OCI-LY3 (cell line): ENCODE measurements around the gene CACNA1B.

Experiments
- EZH2phosphoT487 ChIP-seq: fragments of 200-600 bp; shearing (Covaris generic); IDR thresholded peaks from 2 replicates; pipeline ENCODE4 v1.6.1; 2018; ENCODE audit warnings: antibody characterized with exemption, mixed run types, low read depth
- TF ChIP-seq, protein P1 (sequence below): fragments of 200-600, 300-600 bp; sonication (generic); IDR thresholded peaks from 2 replicates; pipeline ENCODE4 v1.5.1; 2014; ENCODE audit warnings: antibody characterized with exemption, low read length, low read depth

DNA sequence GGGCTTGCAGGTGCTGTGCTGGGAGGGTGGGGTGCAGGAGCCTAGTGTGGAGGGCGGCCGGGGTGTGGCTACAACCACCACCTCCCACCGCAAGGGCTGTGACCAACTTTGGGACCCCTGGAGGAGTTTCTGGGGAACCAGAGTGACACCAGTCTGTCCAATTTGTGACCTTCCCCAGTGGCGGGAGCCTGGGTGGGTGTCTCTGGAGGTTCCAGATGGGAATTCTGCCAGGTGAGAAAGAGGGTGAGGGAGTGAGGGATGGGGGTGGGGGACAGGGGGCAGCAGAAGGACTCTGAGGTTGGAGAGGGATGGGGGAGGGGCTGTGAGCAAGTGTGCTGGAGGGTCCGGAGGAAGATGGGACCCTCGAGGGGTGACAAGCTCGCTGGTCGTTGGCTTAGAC lies 4.2 kb upstream of the CACNA1B start:
- TF ChIP-seq, protein P1, sequence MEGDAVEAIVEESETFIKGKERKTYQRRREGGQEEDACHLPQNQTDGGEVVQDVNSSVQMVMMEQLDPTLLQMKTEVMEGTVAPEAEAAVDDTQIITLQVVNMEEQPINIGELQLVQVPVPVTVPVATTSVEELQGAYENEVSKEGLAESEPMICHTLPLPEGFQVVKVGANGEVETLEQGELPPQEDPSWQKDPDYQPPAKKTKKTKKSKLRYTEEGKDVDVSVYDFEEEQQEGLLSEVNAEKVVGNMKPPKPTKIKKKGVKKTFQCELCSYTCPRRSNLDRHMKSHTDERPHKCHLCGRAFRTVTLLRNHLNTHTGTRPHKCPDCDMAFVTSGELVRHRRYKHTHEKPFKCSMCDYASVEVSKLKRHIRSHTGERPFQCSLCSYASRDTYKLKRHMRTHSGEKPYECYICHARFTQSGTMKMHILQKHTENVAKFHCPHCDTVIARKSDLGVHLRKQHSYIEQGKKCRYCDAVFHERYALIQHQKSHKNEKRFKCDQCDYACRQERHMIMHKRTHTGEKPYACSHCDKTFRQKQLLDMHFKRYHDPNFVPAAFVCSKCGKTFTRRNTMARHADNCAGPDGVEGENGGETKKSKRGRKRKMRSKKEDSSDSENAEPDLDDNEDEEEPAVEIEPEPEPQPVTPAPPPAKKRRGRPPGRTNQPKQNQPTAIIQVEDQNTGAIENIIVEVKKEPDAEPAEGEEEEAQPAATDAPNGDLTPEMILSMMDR = no peak
- TF ChIP-seq EZH2phosphoT487 = no peak
